Mucosa of descending colon (tissue), 3 donors: ENCODE results near the gene ORC6. TPM values are rescaled to one million over a fixed set of nuclear protein-coding genes. Genes with fewer than 3 reads are reported as not detected.

Experiments
- ATAC-seq: fragments of 200-7000 bp; cut with Tn5 transposase; one replicate; pipeline ENCODE4 v1.9.1; 2020; ENCODE audit warnings: mild to moderate bottlenecking, moderate library complexity
- DNase-seq, 3 donors: peaks; one replicate each; pipeline ENCODE4 v3.0.0-alpha.2; 2020
- H3K36me3 ChIP-seq: fragments of 200-600 bp; one replicate; pipeline ENCODE4 v1.8.0; 2021; ENCODE audit warnings: low read depth, mild to moderate bottlenecking
- H3K4me1 ChIP-seq: fragments of 200-600 bp; one replicate; pipeline ENCODE4 v1.8.0; 2021; ENCODE audit warnings: low read depth, mild to moderate bottlenecking
- H3K4me3 ChIP-seq: fragments of 200-600 bp; one replicate; pipeline ENCODE4 v1.8.0; 2021; ENCODE audit warnings: mild to moderate bottlenecking
- H3K9me3 ChIP-seq: fragments of 200-600 bp; one replicate; pipeline ENCODE4 v1.8.0; 2021; ENCODE audit warnings: mild to moderate bottlenecking
- CTCF ChIP-seq: fragments of 200-600 bp; IDR thresholded peaks from one replicate; pipeline ENCODE4 v1.8.0; 2022; ENCODE audit warnings: antibody characterized with exemption, mild to moderate bottlenecking
- intact Hi-C, 2 donors: fragments of 100-400 bp; cut with DNase I in 1 of 2; cut with micrococcal nuclease in 1 of 2; formaldehyde crosslinking; loops; one replicate each; pipeline versions ENCODE4 v1.11.0 to v1.11.1; 2022; cut with DNase I, micrococcal nuclease
- total RNA-seq, 3 donors: library from RNA; stranded (reverse); fragmentation: NEBNext Ultra II Directional in 2 of 3; extraction: Animal tissue kit (Norgen Biotek cat#: 25700) in 2 of 3; gene quantifications; one replicate each; pipeline versions ENCODE4 v1.2.1 to v1.2.4, GENCODE V29; 2021 to 2023
- donor health status: DM: no; HTN: no; CAD: no; lungs with moderate emphysema.
- donor health status: DM: no; HTN: no; CAD: no.
- donor health status: DM: no; HTN: yes; CAD: no.

ORC6 gene
- total RNA-seq, 3 donors from 2014 or later = 3.5 to 10.3 (median 3.8) TPM

- DNase-seq = no peak
- Histone ChIP-seq H3K4me1 (peaks cover 19% of the 10 kb centered on the region), H3K4me3 (no peak overlapping the region), H3K9me3 (no peaks in the 10 kb centered on the region), H3K36me3 (no peaks in the 10 kb centered on the region)
- intact Hi-C loops = no loop called here
- TF ChIP-seq CTCF = no peak
- ATAC-seq = no peak
These were observed 4.1 kb downstream of the ORC6 start for GRCh38 chr16:46693598-46693997.

GRCh38 chr16:46695937-46696336 is 6.5 kb downstream of the ORC6 start:
- no peak for TF ChIP-seq CTCF
- DNase-seq (no peak), ATAC-seq (no peak)
- no peaks in the 10 kb centered on the region for H3K9me3 ChIP-seq
- intact Hi-C loops = no loop called here
- H3K4me1 ChIP-seq = peaks cover 8% of the 10 kb centered on the region
- H3K4me3 ChIP-seq = no peak overlapping the region
- H3K36me3 ChIP-seq = no peaks in the 10 kb centered on the region

- DNase-seq (no peak), ATAC-seq (no peak)
- Histone ChIP-seq H3K36me3 (no peaks in the 10 kb centered on the region), H3K4me3 (no peak overlapping the region), H3K9me3 (no peaks in the 10 kb centered on the region), H3K4me1 (no peaks in the 10 kb centered on the region)
- intact Hi-C loops = no loop called here
- TF ChIP-seq CTCF = no peak
These were observed 7.5 kb downstream of the ORC6 start for GRCh38 chr16:46696957-46697356.

- Histone ChIP-seq H3K36me3 (no peaks in the 10 kb centered on the region), H3K9me3 (no peaks in the 10 kb centered on the region), H3K4me1 (no peaks in the 10 kb centered on the region), H3K4me3 (no peak overlapping the region)
- intact Hi-C loops = no loop called here
- DNase-seq (no peak), ATAC-seq (no peak)
- TF ChIP-seq CTCF = no peak
These were observed 10.6 kb downstream of the ORC6 start for GRCh38 chr16:46700048-46700447.

- H3K9me3 ChIP-seq = no peaks in the 10 kb centered on the region
- TF ChIP-seq CTCF = no peak
- no peak overlapping the region for H3K4me3 ChIP-seq
- DNase-seq (no peak), ATAC-seq (no peak)
- H3K36me3 ChIP-seq = no peaks in the 10 kb centered on the region
- intact Hi-C loops = no loop called here
- H3K4me1 ChIP-seq = no peaks in the 10 kb centered on the region
These were observed 12.2 kb downstream of the ORC6 start for GRCh38 chr16:46701615-46702014.

- Histone ChIP-seq H3K4me3 (no peak overlapping the region), H3K9me3 (no peaks in the 10 kb centered on the region), H3K4me1 (no peaks in the 10 kb centered on the region), H3K36me3 (no peaks in the 10 kb centered on the region)
- DNase-seq (no peak), ATAC-seq (no peak)
- TF ChIP-seq CTCF = no peak
- intact Hi-C loops = no loop called here
These were observed 12.6 kb downstream of the ORC6 start for GRCh38 chr16:46702030-46702429.
